ENCODE measurements around the gene ALDH16A1.
A peak's percentile ranks its signal among the peaks of the same experiment; 100 is the strongest.
"Not testable (repeated sequence)": the region's sequence is repeated elsewhere in the genome, so short reads cannot be mapped to it uniquely, and the experiment has no call there.

The ALDH16A1 gene

DNA sequence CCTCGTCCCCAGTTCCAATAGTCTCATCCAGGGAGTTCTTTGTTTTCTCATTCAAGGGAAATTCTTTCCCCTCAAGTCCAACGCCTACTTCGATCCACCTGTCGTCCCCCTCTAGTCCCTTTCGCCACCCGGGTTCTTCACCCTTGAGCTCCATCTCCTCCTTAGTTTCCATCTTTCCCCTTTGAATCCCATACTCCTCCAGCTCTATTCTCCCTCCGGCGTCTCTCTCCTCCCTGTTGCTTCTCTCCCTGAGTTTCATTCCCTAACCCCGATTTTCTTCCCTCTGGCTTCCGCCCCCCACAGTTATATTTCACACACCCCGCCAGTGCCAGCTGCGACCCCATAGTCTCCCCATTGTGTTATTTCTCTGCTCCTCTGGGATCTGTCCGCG is 11.1 kb upstream of the ALDH16A1 start:
- no peak for DNase-seq

DNA sequence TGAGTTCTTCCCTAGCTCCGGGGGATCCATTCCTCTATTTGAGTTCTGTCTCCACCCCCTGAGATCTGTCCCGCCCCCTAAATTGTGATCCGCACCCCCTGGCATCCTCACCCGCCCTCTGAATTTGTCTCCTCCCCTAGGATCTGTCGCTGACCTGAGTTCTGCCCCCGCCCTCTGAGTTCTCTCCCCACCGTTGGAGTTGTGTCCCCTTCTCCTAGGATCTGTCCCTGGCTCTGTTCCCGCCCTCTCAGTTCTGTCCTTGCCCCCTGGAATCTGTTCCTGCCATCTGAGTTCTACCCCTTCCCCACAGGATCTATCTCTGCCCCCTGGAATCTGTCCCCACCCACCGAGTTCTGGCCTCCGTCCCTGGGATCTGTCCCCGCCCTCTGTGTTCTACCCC is 10.7 kb upstream of the ALDH16A1 start:
- DNase-seq, result peak; percentile 73

- DNase-seq, result peak; percentile 98
Measured at GRCh38 chr19:49442771-49443365, 10.2 kb upstream of the ALDH16A1 start.

DNA sequence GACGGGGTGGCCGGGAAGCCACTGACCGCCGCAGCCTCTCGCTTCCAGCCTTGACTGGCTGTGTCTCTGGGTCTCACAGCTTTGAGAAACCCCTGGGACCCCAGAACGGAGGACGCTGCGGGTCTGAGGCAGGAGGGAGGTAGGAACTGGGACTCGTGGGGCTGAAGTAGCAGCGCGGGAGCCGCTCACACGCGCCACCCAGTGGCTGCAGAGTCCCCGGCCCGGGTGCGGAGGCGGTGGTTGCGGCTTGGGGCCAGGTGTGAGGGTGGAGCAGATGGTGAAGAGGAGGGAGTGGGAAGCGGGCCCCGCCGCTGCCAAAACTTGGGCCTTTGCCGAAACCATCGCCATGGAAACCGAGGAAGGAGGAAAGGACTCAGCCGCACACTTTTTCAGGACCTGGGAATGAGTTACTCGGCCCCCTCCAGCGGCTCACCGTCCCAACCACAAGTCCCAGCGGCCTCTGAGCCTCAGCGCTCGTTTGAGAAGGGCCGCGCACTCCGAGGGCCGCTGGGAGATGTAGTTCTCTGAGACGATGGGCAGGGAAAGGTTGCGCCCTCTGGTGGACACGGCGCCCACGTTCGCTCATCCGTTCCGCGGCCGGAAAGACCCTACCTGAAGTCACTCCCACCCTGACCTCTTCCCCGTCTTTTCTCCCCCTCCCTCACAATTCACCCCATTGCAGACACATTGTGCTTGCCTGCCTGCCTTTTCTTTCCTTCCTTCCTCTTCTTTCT is 9.5 kb upstream of the ALDH16A1 start:
- peak; percentile 99 for DNase-seq

DNA sequence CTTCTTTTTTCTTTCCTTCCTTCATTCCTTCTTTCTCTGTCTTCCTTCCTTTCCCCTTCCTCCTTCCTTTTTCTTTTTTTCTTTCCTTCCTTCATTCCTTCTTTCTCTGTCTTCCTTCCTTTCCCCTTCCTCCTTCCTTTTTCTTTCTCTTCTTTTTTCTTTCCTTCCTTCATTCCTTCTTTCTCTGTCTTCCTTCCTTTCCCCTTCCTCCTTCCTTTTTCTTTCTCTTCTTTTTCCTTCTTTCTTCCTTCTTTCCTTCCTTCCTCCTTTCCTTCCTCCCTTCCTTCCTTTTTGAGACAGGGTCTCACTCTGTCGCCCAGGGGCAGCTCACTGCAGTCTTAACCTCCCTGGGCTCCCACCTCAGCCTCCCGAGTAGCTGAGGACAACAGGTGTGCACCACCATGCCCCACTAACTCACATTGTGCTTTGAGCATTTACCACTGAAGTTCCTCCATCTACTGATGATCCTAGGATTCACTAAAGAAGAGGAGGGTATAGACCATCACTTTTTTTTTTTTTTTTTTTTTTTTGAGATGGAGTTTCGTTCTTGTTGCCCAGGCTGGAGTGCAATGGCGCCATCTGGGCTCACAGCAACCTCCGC is 8.8 kb upstream of the ALDH16A1 start:
- DNase-seq, result not testable (repeated sequence)

- no peak for DNase-seq
Measured at GRCh38 chr19:49445997-49446396, 7.0 kb upstream of the ALDH16A1 start.

- DNase-seq, result no peak
Measured at GRCh38 chr19:49447485-49448431, 5.3 kb upstream of the ALDH16A1 start.

DNA sequence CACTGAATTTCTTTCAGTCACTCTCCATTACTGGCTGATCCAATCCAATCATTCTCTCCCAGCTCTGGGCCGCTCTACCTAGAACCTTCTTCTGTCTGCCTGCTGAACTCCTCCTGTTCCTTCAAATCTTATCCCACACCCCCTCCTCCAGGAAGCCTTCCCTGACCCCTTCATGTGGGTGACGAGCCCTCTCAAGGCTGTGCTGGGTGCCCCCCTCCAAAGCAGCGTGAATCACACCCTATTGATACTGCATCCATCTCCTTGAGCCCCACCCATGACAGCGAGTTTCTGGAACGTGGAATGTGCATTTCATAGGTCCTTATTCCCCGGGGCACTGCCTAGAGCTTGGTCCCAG is 4.6 kb upstream of the ALDH16A1 start:
- DNase-seq, result no peak

DNA sequence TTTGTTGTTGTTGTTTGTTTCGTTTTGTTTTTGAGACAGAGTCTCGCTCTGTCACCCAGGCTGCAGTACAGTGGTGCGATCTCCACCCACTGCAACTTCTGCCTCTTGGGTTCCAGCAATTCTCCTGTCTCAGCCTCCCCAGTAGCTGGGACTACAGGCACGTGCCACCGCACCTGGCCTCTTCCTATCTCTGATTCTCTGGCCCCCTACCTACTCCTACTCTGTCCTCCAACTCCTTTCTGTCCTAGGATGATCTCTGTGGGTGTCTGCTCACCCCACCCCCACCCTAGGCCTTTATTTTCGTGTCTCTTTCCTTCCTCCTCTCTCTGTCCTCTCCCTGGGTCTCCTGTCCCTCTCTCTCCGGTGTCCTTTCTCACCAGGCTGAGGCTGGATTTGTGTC is 2.6 kb upstream of the ALDH16A1 start:
- DNase-seq, result no peak

- DNase-seq, result peak; percentile 99
Measured at GRCh38 chr19:49451430-49452181, 1.4 kb upstream of the ALDH16A1 start, which contains the start of gene PIH1D1. TSS of gene PIH1D1 (minus strand) at chr19:49451814. CDS start at chr19:49451574, 240 bp downstream.

DNA sequence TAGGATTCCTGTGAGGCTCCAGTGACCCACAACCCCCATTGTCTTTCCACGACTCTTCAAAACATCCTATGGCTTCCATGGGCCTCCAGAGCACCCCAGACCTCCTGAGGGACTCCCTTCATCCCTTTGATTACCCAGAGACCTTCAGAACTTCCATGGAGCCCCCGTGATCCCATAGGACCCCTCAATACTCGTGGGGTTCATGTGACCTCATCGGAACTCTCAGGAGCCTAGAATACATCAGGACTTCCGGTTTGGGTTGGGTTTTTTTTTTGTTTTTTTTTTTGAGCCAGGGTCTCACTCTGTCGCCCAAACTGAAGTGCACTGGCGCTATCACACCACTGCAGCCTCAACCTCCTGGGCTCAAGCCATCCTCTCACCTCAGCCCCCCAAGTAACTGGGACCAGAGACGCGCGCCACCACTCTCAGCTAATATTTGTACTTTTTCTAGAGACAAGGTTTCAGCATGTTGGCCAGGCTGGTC is 774 bp downstream of the ALDH16A1 start:
- DNase-seq, result no peak

- DNase-seq, result no peak
Measured at GRCh38 chr19:49455773-49456172, 2.7 kb downstream of the ALDH16A1 start.

- DNase-seq, result no peak
Measured at GRCh38 chr19:49456326-49456725, 3.3 kb downstream of the ALDH16A1 start.

- DNase-seq, result no peak
Measured at GRCh38 chr19:49458567-49458903, 5.5 kb downstream of the ALDH16A1 start.

- DNase-seq, result no peak
Measured at GRCh38 chr19:49459388-49459787, 6.4 kb downstream of the ALDH16A1 start.

DNA sequence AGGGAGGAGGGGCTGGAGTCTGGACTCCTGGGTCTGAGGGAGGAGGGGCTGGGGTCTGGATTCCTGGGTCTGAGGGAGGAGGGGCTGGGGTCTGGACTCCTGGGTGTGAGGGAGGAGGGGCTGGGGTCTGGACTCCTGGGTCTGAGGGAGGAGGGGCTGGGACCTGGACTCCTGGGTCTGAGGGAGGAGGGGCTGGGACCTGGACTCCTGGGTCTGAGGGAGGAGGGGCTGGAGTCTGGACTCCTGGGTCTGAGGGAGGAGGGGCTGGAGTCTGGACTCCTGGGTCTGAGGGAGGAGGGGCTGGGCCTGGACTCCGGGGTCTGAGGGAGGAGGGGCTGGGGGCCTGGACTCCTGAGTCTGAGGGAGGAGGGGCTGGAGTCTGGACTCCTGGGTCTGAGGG is 8.1 kb downstream of the ALDH16A1 start:
- not testable (repeated sequence) for DNase-seq

- no peak for DNase-seq
Measured at GRCh38 chr19:49461656-49462055, 8.6 kb downstream of the ALDH16A1 start.

- DNase-seq, result no peak
Measured at GRCh38 chr19:49462492-49462891, 9.5 kb downstream of the ALDH16A1 start.

GRCh38 chr19:49463960-49464740 is 11.1 kb downstream of the ALDH16A1 start:
- DNase-seq, result no peak

GRCh38 chr19:49465371-49465770 is 12.3 kb downstream of the ALDH16A1 start:
- no peak for DNase-seq

DNA sequence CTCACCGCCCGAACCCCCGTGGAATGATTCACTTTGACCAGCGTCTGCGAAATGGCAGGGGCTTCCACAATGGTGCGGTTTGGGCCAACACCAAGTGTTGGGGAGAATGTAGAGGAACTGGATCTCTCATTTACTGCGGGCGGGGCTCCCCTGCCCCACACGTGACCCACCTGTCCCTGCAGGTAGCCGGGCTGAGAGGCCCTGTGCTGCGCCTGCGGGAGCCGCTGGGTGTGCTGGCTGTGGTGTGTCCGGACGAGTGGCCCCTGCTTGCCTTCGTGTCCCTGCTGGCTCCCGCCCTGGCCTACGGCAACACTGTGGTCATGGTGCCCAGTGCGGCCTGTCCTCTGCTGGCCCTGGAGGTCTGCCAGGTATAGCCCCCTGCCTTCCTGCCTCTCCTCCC is 15.2 kb downstream of the ALDH16A1 start:
- no peak for DNase-seq
